Measurements from ENCODE around the gene ABCF1.

The ABCF1 gene

DNA sequence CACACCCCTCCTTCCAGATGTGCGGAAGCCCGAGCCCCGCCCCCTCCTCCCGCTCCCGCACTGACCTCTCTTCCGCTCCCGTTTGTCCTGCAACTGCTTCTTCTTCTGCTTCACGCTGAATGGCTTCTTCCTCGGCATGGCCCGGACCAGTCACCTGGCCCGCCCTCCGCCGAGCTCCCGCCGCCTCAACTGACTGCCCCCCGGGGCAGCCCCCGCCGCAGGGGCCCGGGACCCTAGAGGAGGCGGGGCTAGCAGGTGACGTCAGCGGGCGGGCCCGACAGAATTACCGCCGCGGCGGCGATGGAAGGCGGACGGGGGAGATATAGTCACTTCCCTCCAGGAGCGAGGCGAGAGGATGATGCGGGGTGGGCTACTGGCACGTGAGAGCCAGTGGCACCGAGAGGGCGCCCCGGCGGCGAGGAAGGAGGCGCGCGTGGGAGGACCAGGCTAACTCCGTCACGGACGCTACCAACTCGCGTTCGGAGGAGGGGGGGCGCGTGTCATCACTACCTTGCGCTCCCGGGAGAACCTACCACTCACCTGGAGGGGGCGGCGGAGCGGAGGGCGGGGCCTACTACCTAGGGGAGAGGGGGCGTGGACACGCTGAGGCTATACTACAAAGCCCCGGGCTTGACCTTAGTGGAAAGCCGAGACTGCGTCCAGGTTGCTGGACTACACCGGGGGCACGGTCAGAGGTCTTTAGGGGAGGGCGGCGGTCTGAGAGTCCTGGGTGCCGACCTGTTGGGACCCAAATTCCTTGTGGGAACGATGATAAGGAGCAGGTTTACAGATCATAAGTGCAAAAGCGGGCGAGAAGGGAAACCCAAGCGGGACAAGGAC lies 15.0 kb upstream of the ABCF1 start, which contains the start of gene GNL1:
Gene GNL1, minus strand, starts transcription at position 424 of the 840 bp plus-strand sequence. Its CDS starts 286 bp downstream, at position 138.
- ChIA-PET POLR2A (interaction anchor here (0.7 to 1.0 kb wide), 2 partner anchors 12 to 1342 kb away, joined by 3 read pairs; no protein-coding TSS in a partner anchor), CTCF (interaction anchor here (2.6 to 23.8 kb wide), 3 partner anchors 15 to 72 kb away, joined by 12 to 788 read pairs (median 269); no protein-coding TSS in a partner anchor)
- H3K4me3 ChIP-seq (ENCODE audit: low read depth, low read length): peak within 1 kb of the TSS; percentile 100
- TF ChIP-seq, protein P1, sequence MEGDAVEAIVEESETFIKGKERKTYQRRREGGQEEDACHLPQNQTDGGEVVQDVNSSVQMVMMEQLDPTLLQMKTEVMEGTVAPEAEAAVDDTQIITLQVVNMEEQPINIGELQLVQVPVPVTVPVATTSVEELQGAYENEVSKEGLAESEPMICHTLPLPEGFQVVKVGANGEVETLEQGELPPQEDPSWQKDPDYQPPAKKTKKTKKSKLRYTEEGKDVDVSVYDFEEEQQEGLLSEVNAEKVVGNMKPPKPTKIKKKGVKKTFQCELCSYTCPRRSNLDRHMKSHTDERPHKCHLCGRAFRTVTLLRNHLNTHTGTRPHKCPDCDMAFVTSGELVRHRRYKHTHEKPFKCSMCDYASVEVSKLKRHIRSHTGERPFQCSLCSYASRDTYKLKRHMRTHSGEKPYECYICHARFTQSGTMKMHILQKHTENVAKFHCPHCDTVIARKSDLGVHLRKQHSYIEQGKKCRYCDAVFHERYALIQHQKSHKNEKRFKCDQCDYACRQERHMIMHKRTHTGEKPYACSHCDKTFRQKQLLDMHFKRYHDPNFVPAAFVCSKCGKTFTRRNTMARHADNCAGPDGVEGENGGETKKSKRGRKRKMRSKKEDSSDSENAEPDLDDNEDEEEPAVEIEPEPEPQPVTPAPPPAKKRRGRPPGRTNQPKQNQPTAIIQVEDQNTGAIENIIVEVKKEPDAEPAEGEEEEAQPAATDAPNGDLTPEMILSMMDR (IDR thresholded peaks at IDR 0.05; ENCODE audit: insufficient read depth, low read length, missing control alignments): no peak
- DNase-seq (ENCODE audit: low read depth, low spot score): peak; percentile 47

DNA sequence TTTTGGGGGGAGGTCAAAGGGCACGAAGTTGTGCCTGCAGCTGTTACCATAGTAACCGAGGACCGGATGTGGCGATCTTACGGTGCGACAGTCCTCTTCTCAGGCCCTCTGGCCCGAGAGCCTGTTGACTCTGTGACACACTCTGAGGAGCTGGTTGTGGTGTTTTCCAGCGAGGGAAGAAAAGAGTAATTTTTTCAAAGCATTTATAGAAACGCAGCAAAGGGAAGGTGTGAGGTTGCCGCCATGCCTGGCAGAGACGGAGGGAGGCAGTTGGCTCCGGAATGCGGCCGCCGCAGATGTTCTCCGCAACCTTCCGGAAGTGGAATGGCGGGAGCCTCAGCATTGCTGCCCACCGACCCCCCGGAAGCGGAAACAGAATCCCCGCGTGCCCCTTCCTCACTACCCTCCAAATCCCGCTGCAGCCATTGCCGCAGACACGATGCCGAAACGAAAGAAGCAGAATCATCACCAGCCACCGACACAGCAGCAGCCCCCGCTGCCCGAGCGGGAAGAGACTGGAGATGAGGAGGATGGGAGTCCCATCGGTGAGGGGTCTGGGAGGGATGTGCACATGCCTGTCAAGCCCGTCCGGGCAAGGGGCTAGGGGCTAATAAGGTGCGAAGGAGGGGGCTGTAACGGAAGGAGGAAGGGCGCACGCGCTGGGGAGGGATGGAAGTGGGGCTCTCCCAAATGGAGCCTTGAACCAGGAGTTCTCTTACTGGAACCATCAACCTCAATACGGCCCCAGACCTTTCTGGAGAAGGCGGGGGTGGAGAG lies 14.1 kb upstream of the ABCF1 start, which contains the start of gene PRR3:
Gene PRR3, plus strand, starts transcription at position 390 of the 777 bp plus-strand sequence. Its CDS starts 50 bp downstream, at position 440.
- TF ChIP-seq, protein P1 (IDR thresholded peaks at IDR 0.05; ENCODE audit: insufficient read depth, low read length, missing control alignments): no peak
- peak within 1 kb of the TSS; percentile 100 for H3K4me3 ChIP-seq (ENCODE audit: low read depth, low read length)
- POLR2A ChIA-PET: interaction anchor here (0.6 to 1.1 kb wide), 7 partner anchors 12 to 1341 kb away, joined by 3 read pairs; partner anchors contain the start of genes ABCF1 and PPP1R10
- no peak for DNase-seq (ENCODE audit: low read depth, low spot score)
- CTCF ChIA-PET: interaction anchor here (11.6 to 23.8 kb wide), 2 partner anchors 16 to 73 kb away, joined by 269 to 788 read pairs; no protein-coding TSS in a partner anchor

DNA sequence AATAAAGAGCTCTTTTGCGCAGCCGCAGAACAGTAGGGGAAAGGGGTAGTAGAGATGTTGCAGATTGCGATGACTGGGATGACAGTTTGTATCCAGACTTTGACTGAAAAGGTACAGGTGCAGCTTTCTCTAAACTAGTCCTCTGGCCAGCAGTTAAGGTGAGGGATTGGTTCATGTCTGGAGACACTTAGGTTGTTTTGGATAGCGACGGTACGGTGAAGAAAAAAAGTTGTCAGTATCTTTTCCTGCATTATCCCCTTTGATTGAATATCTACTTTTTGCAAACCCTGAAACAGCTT lies 13.6 kb upstream of the ABCF1 start:
- no peak for DNase-seq (ENCODE audit: low read depth, low spot score)
- H3K4me3 ChIP-seq (ENCODE audit: low read depth, low read length): peak overlapping the region; percentile 100
- ChIA-PET POLR2A (interaction anchor here (0.6 to 1.1 kb wide), 5 partner anchors 13 to 125 kb away, joined by 3 read pairs; partner anchors contain the start of genes ABCF1 and PPP1R10), CTCF (interaction anchor here (11.6 to 23.8 kb wide), 2 partner anchors 16 to 74 kb away, joined by 269 to 788 read pairs; no protein-coding TSS in a partner anchor)
- TF ChIP-seq, protein P1 (IDR thresholded peaks at IDR 0.05; ENCODE audit: insufficient read depth, low read length, missing control alignments): no peak

DNA sequence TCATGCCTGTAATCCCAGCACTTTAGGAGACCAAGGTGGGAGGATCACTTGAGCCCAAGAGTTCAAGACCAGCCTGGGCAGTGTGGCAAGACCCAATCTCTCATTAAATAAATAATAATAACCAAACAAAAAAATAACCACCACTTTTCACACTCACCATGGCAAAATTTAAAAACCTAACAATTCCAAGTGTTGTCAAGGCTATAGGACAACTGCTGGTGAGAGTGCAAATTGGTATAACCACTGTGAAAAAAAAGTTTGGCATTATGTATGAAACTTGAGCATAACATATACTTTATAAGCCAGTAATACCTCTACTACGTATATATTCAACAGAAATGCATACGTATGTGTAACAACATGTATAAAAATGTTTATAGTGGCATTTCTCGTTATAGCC lies 10.3 kb upstream of the ABCF1 start:
- TF ChIP-seq, protein P1 (IDR thresholded peaks at IDR 0.05; ENCODE audit: insufficient read depth, low read length, missing control alignments): no peak
- CTCF ChIA-PET: no interaction called here
- no peak overlapping the region for H3K4me3 ChIP-seq (ENCODE audit: low read depth, low read length)
- POLR2A ChIA-PET: no interaction called here
- no peak for DNase-seq (ENCODE audit: low read depth, low spot score)

DNA sequence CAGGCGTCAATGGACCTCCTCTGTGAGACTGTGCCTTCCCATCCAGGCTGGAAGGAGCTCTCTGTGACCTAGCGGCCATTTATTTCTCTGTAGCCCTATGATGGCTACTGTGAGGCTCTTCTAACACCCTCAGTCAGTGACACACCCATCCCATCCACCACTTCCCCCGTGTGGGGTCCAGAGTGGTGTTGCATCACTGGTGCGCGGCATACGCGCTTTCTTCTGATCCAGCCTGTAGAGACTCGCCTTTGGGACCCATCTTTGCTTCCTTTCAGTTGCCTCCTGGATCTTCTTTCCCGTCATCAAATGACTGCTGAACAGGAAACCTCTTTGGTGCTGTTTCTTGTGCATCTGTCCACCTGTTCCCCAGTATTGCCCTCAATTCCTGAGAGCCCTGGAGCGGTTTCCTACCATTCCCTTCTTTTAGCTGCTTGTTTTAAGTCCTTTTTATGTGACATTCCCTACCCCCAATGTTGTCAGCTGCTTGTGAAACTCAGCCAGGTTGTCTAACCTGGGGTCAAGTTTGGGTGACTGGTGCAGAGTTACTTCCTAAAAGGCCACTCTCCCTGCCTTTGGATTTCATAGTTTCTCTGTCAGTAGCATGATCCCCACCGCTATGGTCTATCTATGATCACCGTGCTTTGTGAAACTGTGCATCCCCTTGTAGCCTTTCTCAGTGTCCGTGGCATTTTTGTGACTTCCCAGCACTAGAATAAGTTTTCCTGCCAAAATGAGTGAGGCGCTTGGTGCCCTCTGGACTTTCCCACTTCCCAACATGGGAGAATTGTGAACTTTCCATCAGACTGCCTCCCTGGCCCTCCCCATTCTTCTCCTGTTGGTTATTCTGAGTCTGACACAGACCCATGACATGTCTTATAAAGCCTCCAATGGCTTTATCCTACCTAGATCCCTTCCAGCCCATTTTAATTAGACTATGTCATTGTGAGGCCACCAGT lies 8.5 kb upstream of the ABCF1 start:
- DNase-seq (ENCODE audit: low read depth, low spot score): no peak
- ChIA-PET POLR2A (no interaction called here), CTCF (interaction anchor here (0.8 to 6.6 kb wide), 4 partner anchors 8 to 79 kb away, joined by 4 to 73 read pairs (median 10); no protein-coding TSS in a partner anchor)
- TF ChIP-seq, protein P1 (IDR thresholded peaks at IDR 0.05; ENCODE audit: insufficient read depth, low read length, missing control alignments): no peak
- no peak overlapping the region for H3K4me3 ChIP-seq (ENCODE audit: low read depth, low read length)

Measured in AG04449 (cell line).